OCI-LY7 (cell line): Measurements from ENCODE around the gene MACF1. TPM values are rescaled to one million over a fixed set of nuclear protein-coding genes. Genes with fewer than 3 reads are reported as not detected.

Source experiments
- BruUV-seq: library from RNA; stranded (reverse); fragments of 400-500 nt; replicated peaks from 2 replicates; lab custom pipeline; 2021; lab: Mats Ljungman, UMichigan
- CTCF ChIA-PET: fragments of 300-600 bp; sonication (Branson Sonifier 250); formaldehyde crosslinking; loops from one replicate; lab custom pipeline; 2022; ENCODE audit warnings: antibody characterized with exemption; ENCODE audit not compliant: unreplicated experiment; lab: Charles Lee
- POLR2A ChIA-PET: fragments of 300-600 bp; sonication (Branson Sonifier 250); formaldehyde crosslinking; loops from one replicate; lab custom pipeline; 2022; ENCODE audit warnings: antibody characterized with exemption; lab: Charles Lee
- DNase-seq: peaks from one replicate; pipeline ENCODE4 v3.0.0-alpha.2; 2015; ENCODE audit warnings: low spot score
- H2AFZ ChIP-seq: fragments of 200-600 bp; sonication (generic), shearing (Covaris generic); 2 replicates; pipeline ENCODE4 v1.6.1; 2014; ENCODE audit warnings: mild to moderate bottlenecking, antibody characterized with exemption, low read length, moderate library complexity
- H3K27ac ChIP-seq: fragments of 200-600 bp; sonication (generic); 2 replicates; pipeline ENCODE4 v1.5.1; 2014; ENCODE audit warnings: mixed run types, low read depth, mild to moderate bottlenecking, moderate library complexity, low read length, inconsistent platforms; ENCODE audit not compliant: poor library complexity, severe bottlenecking
- H3K36me3 ChIP-seq: fragments of 200-600 bp; sonication (generic); 2 replicates; pipeline ENCODE4 v1.6.1; 2014; ENCODE audit warnings: mild to moderate bottlenecking, antibody characterized with exemption, low read length, moderate library complexity, mixed read lengths; ENCODE audit not compliant: insufficient read depth
- H3K4me1 ChIP-seq: fragments of 200-600 bp; sonication (generic); 2 replicates; pipeline ENCODE4 v1.5.1; 2014; ENCODE audit warnings: mild to moderate bottlenecking, low read length; ENCODE audit not compliant: insufficient read depth, poor library complexity, severe bottlenecking
- H3K4me2 ChIP-seq: fragments of 200-600 bp; sonication (generic); 2 replicates; pipeline ENCODE4 v1.6.1; 2014; ENCODE audit warnings: mild to moderate bottlenecking, low read length
- H3K4me3 ChIP-seq: fragments of 200-600 bp; sonication (generic); 2 replicates; pipeline ENCODE4 v1.5.1; 2014; ENCODE audit warnings: mild to moderate bottlenecking, low read depth, low read length; ENCODE audit not compliant: poor library complexity, severe bottlenecking
- H3K79me2 ChIP-seq: fragments of 200-600 bp; sonication (generic); 2 replicates; pipeline ENCODE4 v1.6.1; 2016; ENCODE audit warnings: low read depth, mild to moderate bottlenecking, low read length, moderate library complexity, mixed read lengths; ENCODE audit not compliant: insufficient read depth
- H3K9me2 ChIP-seq: fragments of 200-600 bp; sonication (generic); 2 replicates; pipeline ENCODE4 v1.6.1; 2016; ENCODE audit warnings: mild to moderate bottlenecking, low read length, mixed read lengths; ENCODE audit not compliant: insufficient read depth
- H3K9me3 ChIP-seq: fragments of 200-600 bp; sonication (generic); 2 replicates; pipeline ENCODE4 v1.6.1; 2014; ENCODE audit warnings: mild to moderate bottlenecking, mixed run types, low read length, mixed read lengths
- H4K20me1 ChIP-seq: fragments of 200-600 bp; sonication (generic); 2 replicates; pipeline ENCODE4 v1.6.1; 2014; ENCODE audit warnings: mild to moderate bottlenecking, antibody characterized with exemption, low read length, moderate library complexity, mixed read lengths; ENCODE audit not compliant: insufficient read depth
- CTCF ChIP-seq: fragments of 200-600 bp; sonication (generic); conservative IDR thresholded peaks from 2 replicates; pipeline ENCODE4 v1.5.1; 2014; ENCODE audit warnings: mild to moderate bottlenecking, antibody characterized with exemption, low read length, moderate library complexity, mixed read lengths
- EZH2phosphoT487 ChIP-seq: fragments of 200-600 bp; sonication (generic); IDR thresholded peaks from 2 replicates; pipeline ENCODE4 v1.6.1; 2018; ENCODE audit warnings: low read depth, borderline replicate concordance, mild to moderate bottlenecking, mixed run types, antibody characterized with exemption, low read length, moderate library complexity, mixed read lengths
- intact Hi-C: fragments of 100-400 bp; cut with micrococcal nuclease; formaldehyde crosslinking; loops from one replicate; pipeline ENCODE4 v1.10.0; 2022; ENCODE audit not compliant: unreplicated experiment
- total RNA-seq, 2 experiments: library from RNA; depleted of rRNA in 1 of 2; stranded (reverse); fragments of >200 nt in 1 of 2; shearing (Covaris generic) in 1 of 2; gene quantifications; 2 replicates each; pipeline ENCODE4 v1.2.3, GENCODE V29; 2014 to 2022

The MACF1 gene
- total RNA-seq, 2 experiments from 2014 or later, result 211 to 220 TPM

- Histone ChIP-seq H3K9me2 (no peaks in the 10 kb centered on the region), H3K4me3 (no peak overlapping the region), H3K4me1 (peaks cover 28% of the 10 kb centered on the region), H3K36me3 (peaks cover 22% of the 10 kb centered on the region), H3K9me3 (no peaks in the 10 kb centered on the region), H2AFZ (no peak overlapping the region), H3K79me2 (peaks cover 16% of the 10 kb centered on the region; the same call in 1 of the 2 replicates), H3K4me2 (no peak overlapping the region), H4K20me1 (peaks cover 21% of the 10 kb centered on the region), H3K27ac (no peak overlapping the region)
- ChIA-PET POLR2A (no interaction called here), CTCF (no interaction called here)
- intact Hi-C loops, result no loop called here
- DNase-seq, result no peak
- no TSS peak for BruUV-seq
- TF ChIP-seq CTCF (no peak), EZH2phosphoT487 (no peak)
Observed at GRCh38 chr1:39404876-39405275, 200.4 kb downstream of the MACF1 start.

GRCh38 chr1:39405358-39405757 lies 200.9 kb downstream of the MACF1 start:
- ChIA-PET POLR2A (interaction anchor here (0.6 to 0.7 kb wide), 2 partner anchors 11 to 54 kb away, joined by 3 read pairs; no protein-coding TSS in a partner anchor), CTCF (no interaction called here)
- peaks cover 12% of the 10 kb centered on the region; the same call in 1 of the 2 replicates for H3K79me2 ChIP-seq
- H2AFZ ChIP-seq, result no peak overlapping the region
- H3K36me3 ChIP-seq, result peaks cover 24% of the 10 kb centered on the region
- no peak overlapping the region for H3K27ac ChIP-seq
- intact Hi-C loops, result no loop called here
- H3K9me3 ChIP-seq, result no peaks in the 10 kb centered on the region
- DNase-seq, result no peak
- H3K4me3 ChIP-seq, result no peak overlapping the region
- no peak for TF ChIP-seq CTCF
- no peak for TF ChIP-seq EZH2phosphoT487
- H3K4me1 ChIP-seq, result peaks cover 33% of the 10 kb centered on the region
- no TSS peak for BruUV-seq
- H3K4me2 ChIP-seq, result no peak overlapping the region
- peaks cover 25% of the 10 kb centered on the region for H4K20me1 ChIP-seq
- no peaks in the 10 kb centered on the region for H3K9me2 ChIP-seq

GRCh38 chr1:39406533-39407450 lies 202.3 kb downstream of the MACF1 start:
- Histone ChIP-seq H3K9me3 (no peaks in the 10 kb centered on the region), H3K79me2 (no peaks in the 10 kb centered on the region), H3K4me2 (peak overlapping the region; percentile 75), H4K20me1 (peaks cover 28% of the 10 kb centered on the region), H2AFZ (no peak overlapping the region), H3K4me3 (no peak overlapping the region), H3K36me3 (peaks cover 17% of the 10 kb centered on the region), H3K9me2 (no peaks in the 10 kb centered on the region), H3K4me1 (peaks cover 39% of the 10 kb centered on the region), H3K27ac (no peak overlapping the region)
- intact Hi-C loops, result no loop called here
- POLR2A ChIA-PET, result interaction anchor here (0.7 to 1.0 kb wide), 3 partner anchors 12 to 123 kb away, joined by 3 to 7 read pairs (median 4); no protein-coding TSS in a partner anchor
- CTCF ChIA-PET, result no interaction called here
- no peak for TF ChIP-seq EZH2phosphoT487
- no peak for TF ChIP-seq CTCF
- no peak for DNase-seq
- BruUV-seq, result no TSS peak
